ENCODE results near the gene HYCC1.

Gene HYCC1

GRCh38 chr7:23002698-23003097, 11.2 kb downstream of the HYCC1 start:
- no peaks in the 10 kb centered on the region for H3K9me3 ChIP-seq
- H3K4me3 ChIP-seq (ENCODE audit: low read depth in 1 of 2, low read length in 1 of 2): no peak overlapping the region
- TF ChIP-seq, protein P1, sequence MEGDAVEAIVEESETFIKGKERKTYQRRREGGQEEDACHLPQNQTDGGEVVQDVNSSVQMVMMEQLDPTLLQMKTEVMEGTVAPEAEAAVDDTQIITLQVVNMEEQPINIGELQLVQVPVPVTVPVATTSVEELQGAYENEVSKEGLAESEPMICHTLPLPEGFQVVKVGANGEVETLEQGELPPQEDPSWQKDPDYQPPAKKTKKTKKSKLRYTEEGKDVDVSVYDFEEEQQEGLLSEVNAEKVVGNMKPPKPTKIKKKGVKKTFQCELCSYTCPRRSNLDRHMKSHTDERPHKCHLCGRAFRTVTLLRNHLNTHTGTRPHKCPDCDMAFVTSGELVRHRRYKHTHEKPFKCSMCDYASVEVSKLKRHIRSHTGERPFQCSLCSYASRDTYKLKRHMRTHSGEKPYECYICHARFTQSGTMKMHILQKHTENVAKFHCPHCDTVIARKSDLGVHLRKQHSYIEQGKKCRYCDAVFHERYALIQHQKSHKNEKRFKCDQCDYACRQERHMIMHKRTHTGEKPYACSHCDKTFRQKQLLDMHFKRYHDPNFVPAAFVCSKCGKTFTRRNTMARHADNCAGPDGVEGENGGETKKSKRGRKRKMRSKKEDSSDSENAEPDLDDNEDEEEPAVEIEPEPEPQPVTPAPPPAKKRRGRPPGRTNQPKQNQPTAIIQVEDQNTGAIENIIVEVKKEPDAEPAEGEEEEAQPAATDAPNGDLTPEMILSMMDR (IDR thresholded peaks at IDR 0.05): no peak
- no peaks in the 10 kb centered on the region for H3K4me1 ChIP-seq (ENCODE audit: control insufficient read depth in 1 of 2, insufficient read depth in 1 of 2, low read depth in 1 of 2, low read length in 1 of 2)
- H3K36me3 ChIP-seq: no peaks in the 10 kb centered on the region
- no peaks in the 10 kb centered on the region for H3K27me3 ChIP-seq
- no peak overlapping the region for H3K27ac ChIP-seq

DNA sequence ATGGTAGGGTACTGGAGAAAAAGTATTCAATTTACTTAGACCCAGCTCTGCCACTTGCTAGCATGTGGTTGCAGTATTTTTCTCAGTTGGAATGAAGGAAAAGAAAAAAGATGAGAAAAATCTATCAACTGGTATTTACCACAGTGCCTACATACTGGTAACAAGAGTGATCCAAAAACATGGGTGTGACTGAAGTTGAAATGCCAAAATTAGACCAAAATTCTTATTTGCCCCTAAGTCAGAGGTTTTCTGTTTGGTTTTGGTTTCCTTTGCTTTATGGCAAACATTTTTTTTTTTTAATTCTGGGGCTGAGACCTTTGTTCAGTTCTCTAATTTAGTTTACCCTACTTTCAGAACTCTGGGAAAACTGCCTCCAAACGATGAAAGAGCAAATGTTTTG, 12.3 kb downstream of the HYCC1 start:
- Histone ChIP-seq H3K27me3 (no peaks in the 10 kb centered on the region), H3K4me1 (ENCODE audit: control insufficient read depth in 1 of 2, insufficient read depth in 1 of 2, low read depth in 1 of 2, low read length in 1 of 2) (peaks cover 0 to 4% of the 10 kb centered on the region in 2 experiments), H3K4me3 (ENCODE audit: low read depth in 1 of 2, low read length in 1 of 2) (no peak overlapping the region)

DNA sequence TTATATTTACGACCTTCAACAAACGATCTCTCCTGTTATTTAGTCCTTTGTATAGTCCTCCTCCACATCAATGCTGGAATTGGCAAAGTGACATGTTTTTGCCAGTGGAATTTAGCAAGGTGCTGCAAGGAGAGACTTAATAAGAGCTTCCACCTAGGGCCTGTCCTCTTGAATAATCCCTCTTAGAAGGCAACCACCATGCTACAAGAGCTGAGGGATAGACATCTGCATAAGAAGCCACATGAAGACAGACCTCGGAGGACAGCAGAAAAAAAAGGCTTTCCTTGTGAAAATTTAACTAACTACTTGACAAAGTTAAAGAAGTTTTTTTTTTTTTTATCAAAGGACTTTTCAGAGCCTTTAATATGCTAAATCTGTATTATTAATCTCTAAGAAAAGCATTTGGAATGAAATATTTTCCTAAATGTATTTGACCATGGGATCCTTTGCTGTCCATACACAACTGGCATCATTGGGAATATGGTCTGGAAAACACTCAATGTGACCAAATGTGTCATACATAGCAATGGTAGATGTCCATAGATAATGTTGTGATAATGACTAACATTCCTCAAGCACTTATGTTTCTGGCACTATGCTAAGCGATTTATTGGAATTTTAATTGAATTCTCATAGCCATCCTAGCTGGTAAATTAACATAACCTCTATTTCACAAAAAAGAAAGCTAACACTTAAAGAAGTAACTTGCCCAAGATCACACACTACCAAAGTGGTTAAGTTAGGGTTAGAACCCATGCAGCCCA, 13.2 kb downstream of the HYCC1 start:
- peaks cover 0 to 5% of the 10 kb centered on the region in 2 experiments for H3K4me1 ChIP-seq (ENCODE audit: control insufficient read depth in 1 of 2, insufficient read depth in 1 of 2, low read depth in 1 of 2, low read length in 1 of 2)
- H3K9me3 ChIP-seq: no peaks in the 10 kb centered on the region
- H3K36me3 ChIP-seq: no peaks in the 10 kb centered on the region
- no peaks in the 10 kb centered on the region for H3K27me3 ChIP-seq
- H3K27ac ChIP-seq: no peak overlapping the region
- no peak overlapping the region for H3K4me3 ChIP-seq (ENCODE audit: low read depth in 1 of 2, low read length in 1 of 2)
- TF ChIP-seq, protein P1 (IDR thresholded peaks at IDR 0.05): no peak

More for the DNA sequence above, 12.3 kb downstream of the HYCC1 start:
- no peaks in the 10 kb centered on the region for H3K36me3 ChIP-seq
- no peaks in the 10 kb centered on the region for H3K9me3 ChIP-seq
- TF ChIP-seq, protein P1 (IDR thresholded peaks at IDR 0.05): no peak
- no peak overlapping the region for H3K27ac ChIP-seq

GRCh38 chr7:22998519-22998896, 15.4 kb downstream of the HYCC1 start:
- Histone ChIP-seq H3K27me3 (no peaks in the 10 kb centered on the region), H3K4me1 (ENCODE audit: control insufficient read depth in 1 of 2, insufficient read depth in 1 of 2, low read depth in 1 of 2, low read length in 1 of 2) (peaks cover 9 to 22% of the 10 kb centered on the region in 2 experiments), H3K4me3 (ENCODE audit: low read depth in 1 of 2, low read length in 1 of 2) (no peak overlapping the region), H3K36me3 (no peaks in the 10 kb centered on the region), H3K27ac (no peak overlapping the region), H3K9me3 (no peaks in the 10 kb centered on the region)
- TF ChIP-seq, protein P1 (IDR thresholded peaks at IDR 0.05): no peak

DNA sequence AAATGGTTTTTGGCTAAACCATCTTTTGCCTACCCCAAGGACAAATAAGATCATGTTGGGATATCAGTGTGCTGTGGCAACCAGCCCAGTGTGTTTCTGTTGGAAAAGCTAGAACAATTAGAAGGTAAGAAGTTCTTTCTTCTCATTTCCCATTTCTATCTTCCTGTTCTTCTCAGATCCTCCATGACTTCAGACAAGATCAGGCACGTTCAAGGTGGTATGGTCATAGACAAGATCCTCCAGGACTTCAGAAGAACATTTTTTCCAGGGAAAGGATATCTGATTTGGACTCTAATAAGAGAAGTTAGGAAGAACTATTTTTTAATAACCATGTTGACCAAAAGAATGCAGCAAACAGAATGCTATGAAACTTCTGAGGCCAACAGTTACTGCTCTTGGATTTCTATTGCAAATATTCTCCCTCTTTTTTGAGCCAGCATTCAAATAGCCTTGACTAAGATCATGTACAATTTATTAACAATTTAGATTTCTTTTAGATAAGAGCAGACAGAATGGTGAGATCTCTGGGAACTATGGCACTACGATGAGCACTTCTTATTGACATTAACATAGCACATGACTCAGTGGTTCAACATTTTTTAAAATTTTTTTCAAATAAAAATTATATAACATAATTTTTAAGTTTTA, 15.9 kb downstream of the HYCC1 start:
- Histone ChIP-seq H3K27ac (no peak overlapping the region), H3K27me3 (no peaks in the 10 kb centered on the region), H3K4me3 (ENCODE audit: low read depth in 1 of 2, low read length in 1 of 2) (no peak overlapping the region), H3K4me1 (ENCODE audit: control insufficient read depth in 1 of 2, insufficient read depth in 1 of 2, low read depth in 1 of 2, low read length in 1 of 2) (peaks cover 13 to 27% of the 10 kb centered on the region in 2 experiments), H3K9me3 (no peaks in the 10 kb centered on the region), H3K36me3 (no peaks in the 10 kb centered on the region)
- TF ChIP-seq, protein P1 (IDR thresholded peaks at IDR 0.05): no peak

Data from neutrophil (primary cell).